ENCODE measurements around the gene DSCAM.
"Not testable (repeated sequence)": the region's sequence is repeated elsewhere in the genome, so short reads cannot be mapped to it uniquely, and the experiment has no call there.

DSCAM gene

GRCh38 chr21:40356644-40357043, 490.3 kb downstream of the DSCAM start:
- DNase-seq = no peak

- no peak for DNase-seq
Observed at GRCh38 chr21:40355076-40355475, 491.9 kb downstream of the DSCAM start.

GRCh38 chr21:40351006-40351405, 496.0 kb downstream of the DSCAM start:
- DNase-seq = no peak

- no peak for DNase-seq
Observed at GRCh38 chr21:40349591-40349990, 497.4 kb downstream of the DSCAM start.

- no peak for DNase-seq
Observed at GRCh38 chr21:40345711-40346321, 501.1 kb downstream of the DSCAM start.

- no peak for DNase-seq
Observed at GRCh38 chr21:40340357-40340756, 506.6 kb downstream of the DSCAM start.

GRCh38 chr21:40339050-40339449, 507.9 kb downstream of the DSCAM start:
- DNase-seq = no peak

GRCh38 chr21:40337981-40338380, 509.0 kb downstream of the DSCAM start:
- no peak for DNase-seq

- DNase-seq = no peak
Observed at GRCh38 chr21:40335704-40336103, 511.3 kb downstream of the DSCAM start.

- DNase-seq = no peak
Observed at GRCh38 chr21:40334159-40334558, 512.8 kb downstream of the DSCAM start.

GRCh38 chr21:40333731-40334130, 513.2 kb downstream of the DSCAM start:
- DNase-seq = no peak

GRCh38 chr21:40331804-40332203, 515.2 kb downstream of the DSCAM start:
- no peak for DNase-seq

- DNase-seq = no peak
Observed at GRCh38 chr21:40331172-40331571, 515.8 kb downstream of the DSCAM start.

- no peak for DNase-seq
Observed at GRCh38 chr21:40324389-40324788, 522.6 kb downstream of the DSCAM start.

- not testable (repeated sequence) for DNase-seq
Observed at GRCh38 chr21:40320718-40321117, 526.2 kb downstream of the DSCAM start.

- no peak for DNase-seq
Observed at GRCh38 chr21:40318371-40318770, 528.6 kb downstream of the DSCAM start.

- DNase-seq = no peak
Observed at GRCh38 chr21:40316104-40316503, 530.9 kb downstream of the DSCAM start.

- no peak for DNase-seq
Observed at GRCh38 chr21:40315626-40316025, 531.3 kb downstream of the DSCAM start.

GRCh38 chr21:40313260-40313659, 533.7 kb downstream of the DSCAM start:
- no peak for DNase-seq

- no peak for DNase-seq
Observed at GRCh38 chr21:40300300-40300699, 546.7 kb downstream of the DSCAM start.

GRCh38 chr21:40299451-40299850, 547.5 kb downstream of the DSCAM start:
- no peak for DNase-seq

GRCh38 chr21:40294345-40294744, 552.6 kb downstream of the DSCAM start:
- no peak for DNase-seq

GRCh38 chr21:40291560-40291959, 555.4 kb downstream of the DSCAM start:
- DNase-seq = no peak

GRCh38 chr21:40284409-40284808, 562.5 kb downstream of the DSCAM start:
- DNase-seq = no peak
